GM12864 (cell line): ENCODE data around the gene CLTC.

Experiments used
- DNase-seq: peaks from one replicate; pipeline ENCODE4 v3.0.0-alpha.2; 2011; ENCODE audit warnings: low read depth
- H3K4me3 ChIP-seq: 2 replicates; pipeline ENCODE4 v1.5.1; 2011; ENCODE audit warnings: mild to moderate bottlenecking, low read depth, low read length, control low read depth
- TF ChIP-seq, protein P1 (sequence below): IDR thresholded peaks from 2 replicates; pipeline ENCODE4 v1.5.1; 2011; ENCODE audit warnings: low read depth, mild to moderate bottlenecking, moderate library complexity, low read length, control low read depth, inconsistent platforms; ENCODE audit errors: missing control alignments

CLTC gene

GRCh38 chr17:59707149-59707970 is 87.7 kb downstream of the CLTC start, which contains the start of the genes PTRH2 and VMP1:
PTRH2 (minus strand) TSS chr17:59707430; CDS start chr17:59697978, 9,452 bp downstream.
VMP1 (plus strand) TSS chr17:59707654; CDS start chr17:59731447, 23,793 bp downstream.
- peak; percentile 98 for DNase-seq
- TF ChIP-seq, protein P1, sequence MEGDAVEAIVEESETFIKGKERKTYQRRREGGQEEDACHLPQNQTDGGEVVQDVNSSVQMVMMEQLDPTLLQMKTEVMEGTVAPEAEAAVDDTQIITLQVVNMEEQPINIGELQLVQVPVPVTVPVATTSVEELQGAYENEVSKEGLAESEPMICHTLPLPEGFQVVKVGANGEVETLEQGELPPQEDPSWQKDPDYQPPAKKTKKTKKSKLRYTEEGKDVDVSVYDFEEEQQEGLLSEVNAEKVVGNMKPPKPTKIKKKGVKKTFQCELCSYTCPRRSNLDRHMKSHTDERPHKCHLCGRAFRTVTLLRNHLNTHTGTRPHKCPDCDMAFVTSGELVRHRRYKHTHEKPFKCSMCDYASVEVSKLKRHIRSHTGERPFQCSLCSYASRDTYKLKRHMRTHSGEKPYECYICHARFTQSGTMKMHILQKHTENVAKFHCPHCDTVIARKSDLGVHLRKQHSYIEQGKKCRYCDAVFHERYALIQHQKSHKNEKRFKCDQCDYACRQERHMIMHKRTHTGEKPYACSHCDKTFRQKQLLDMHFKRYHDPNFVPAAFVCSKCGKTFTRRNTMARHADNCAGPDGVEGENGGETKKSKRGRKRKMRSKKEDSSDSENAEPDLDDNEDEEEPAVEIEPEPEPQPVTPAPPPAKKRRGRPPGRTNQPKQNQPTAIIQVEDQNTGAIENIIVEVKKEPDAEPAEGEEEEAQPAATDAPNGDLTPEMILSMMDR = no peak
- peak within 1 kb of the TSS; percentile 88 for H3K4me3 ChIP-seq

DNA sequence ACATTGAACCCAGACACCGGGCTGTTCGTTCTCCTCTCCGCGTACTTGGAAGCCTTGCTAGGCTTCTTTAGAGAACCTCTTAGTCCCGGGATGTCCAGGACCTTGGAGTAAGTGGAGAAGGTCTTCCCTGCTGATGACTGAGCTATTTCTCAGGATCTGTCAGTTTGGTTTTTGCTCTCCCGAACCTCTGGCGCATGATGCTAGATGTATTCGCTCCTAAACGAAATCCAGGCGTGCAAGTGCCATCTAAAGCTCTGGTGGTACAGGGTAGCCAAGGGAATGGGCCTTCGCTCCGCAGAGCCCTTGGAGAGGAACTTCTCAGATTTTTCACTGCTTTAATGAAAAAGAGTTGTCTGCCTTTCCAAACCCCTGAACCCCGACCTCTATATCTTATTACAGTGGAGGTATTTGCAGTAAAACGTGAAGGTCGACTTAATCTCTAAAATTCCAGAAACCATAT is 88.3 kb downstream of the CLTC start:
- TF ChIP-seq, protein P1 = no peak
- peak overlapping the region; percentile 88 for H3K4me3 ChIP-seq
- DNase-seq = no peak

GRCh38 chr17:59711936-59712335 is 92.2 kb downstream of the CLTC start:
- no peak for DNase-seq
- H3K4me3 ChIP-seq = no peak overlapping the region
- TF ChIP-seq, protein P1 = no peak

DNA sequence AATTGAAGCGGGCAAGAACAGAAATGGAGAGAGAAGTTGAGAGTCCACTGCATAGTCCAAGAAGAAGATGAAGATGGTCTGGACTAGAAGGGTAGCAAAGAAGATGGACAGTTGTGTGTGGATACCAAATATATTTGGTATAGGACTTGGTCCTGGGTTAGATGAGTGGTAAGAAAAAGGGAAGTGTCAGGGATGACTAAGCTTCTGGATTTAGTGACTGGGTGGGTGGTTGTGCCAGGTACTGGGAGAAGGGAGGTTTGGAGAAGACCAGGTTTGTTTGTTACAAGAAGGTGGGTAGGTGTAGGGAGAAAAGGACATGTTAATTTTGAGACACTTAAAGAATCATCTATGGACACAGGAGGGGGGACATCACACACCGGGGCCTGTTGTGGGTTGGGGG is 93.2 kb downstream of the CLTC start:
- H3K4me3 ChIP-seq = no peak overlapping the region
- TF ChIP-seq, protein P1 = no peak
- no peak for DNase-seq

- DNase-seq = no peak
- no peak overlapping the region for H3K4me3 ChIP-seq
- TF ChIP-seq, protein P1 = no peak
Observed at GRCh38 chr17:59714255-59714654, 94.6 kb downstream of the CLTC start.

- TF ChIP-seq, protein P1 = no peak
- DNase-seq = no peak
- no peak overlapping the region for H3K4me3 ChIP-seq
Observed at GRCh38 chr17:59716427-59716826, 96.7 kb downstream of the CLTC start.
